Spinal cord (tissue), 10 donors: Measurements from ENCODE around the gene PPP6R3. TPM values are rescaled to one million over a fixed set of nuclear protein-coding genes. Genes with fewer than 3 reads are reported as not detected.

Experiments used
- DNase-seq, 6 donors: peaks; one replicate each; pipeline versions ENCODE4 v3.0.0 to v3.0.0-alpha.2; 2013 to 2015; ENCODE audit warnings: low spot score in 6 of 6, low read depth in 4 of 6
- H3K27ac ChIP-seq: one replicate; pipeline ENCODE4 v1.5.1; 2013; ENCODE audit warnings: low read depth, low read length, control low read depth
- H3K27me3 ChIP-seq: one replicate; pipeline ENCODE4 v1.6.1; 2013; ENCODE audit warnings: low read length; ENCODE audit not compliant: control insufficient read depth, insufficient read depth
- H3K36me3 ChIP-seq: one replicate; pipeline ENCODE4 v1.6.1; 2013; ENCODE audit warnings: low read length; ENCODE audit not compliant: control insufficient read depth, insufficient read depth
- H3K4me1 ChIP-seq: one replicate; pipeline ENCODE4 v1.6.1; 2013; ENCODE audit warnings: low read length; ENCODE audit not compliant: control insufficient read depth, insufficient read depth
- H3K4me3 ChIP-seq: one replicate; pipeline ENCODE4 v1.5.1; 2013; ENCODE audit warnings: low read depth, low read length, control low read depth
- H3K9me3 ChIP-seq: one replicate; pipeline ENCODE4 v1.6.1; 2013; ENCODE audit warnings: low read length; ENCODE audit not compliant: control insufficient read depth, insufficient read depth
- WGBS: methylation state at CpG from one replicate; pipeline ENCODE4 v1.1.5; 2013; ENCODE audit warnings: missing lambda C conversion rate; ENCODE audit not compliant: insufficient coverage; 5-methylcytosine and 5-hydroxymethylcytosine counted together
- polyA plus RNA-seq, 2 donors: library from polyadenylated mRNA; unstranded; fragments of 120-200 nt; gene quantifications; one replicate each; pipeline ENCODE4 v1.2.1, GENCODE V29; 2013; ENCODE audit not compliant: insufficient read length in 2 of 2
- total RNA-seq, 2 donors: library from RNA; depleted of rRNA in 1 of 2; stranded (reverse); fragments of 120-200 nt in 1 of 2; fragments of >200 nt in 1 of 2; gene quantifications; one replicate each; pipeline versions ENCODE4 v1.2.3 to v1.2.4, GENCODE V29; 2013 to 2014
- donor health status: healthy.

Gene PPP6R3
- total and polyA plus RNA-seq, 4 donors, result 62.4 to 154 (median 94.0) TPM

DNA sequence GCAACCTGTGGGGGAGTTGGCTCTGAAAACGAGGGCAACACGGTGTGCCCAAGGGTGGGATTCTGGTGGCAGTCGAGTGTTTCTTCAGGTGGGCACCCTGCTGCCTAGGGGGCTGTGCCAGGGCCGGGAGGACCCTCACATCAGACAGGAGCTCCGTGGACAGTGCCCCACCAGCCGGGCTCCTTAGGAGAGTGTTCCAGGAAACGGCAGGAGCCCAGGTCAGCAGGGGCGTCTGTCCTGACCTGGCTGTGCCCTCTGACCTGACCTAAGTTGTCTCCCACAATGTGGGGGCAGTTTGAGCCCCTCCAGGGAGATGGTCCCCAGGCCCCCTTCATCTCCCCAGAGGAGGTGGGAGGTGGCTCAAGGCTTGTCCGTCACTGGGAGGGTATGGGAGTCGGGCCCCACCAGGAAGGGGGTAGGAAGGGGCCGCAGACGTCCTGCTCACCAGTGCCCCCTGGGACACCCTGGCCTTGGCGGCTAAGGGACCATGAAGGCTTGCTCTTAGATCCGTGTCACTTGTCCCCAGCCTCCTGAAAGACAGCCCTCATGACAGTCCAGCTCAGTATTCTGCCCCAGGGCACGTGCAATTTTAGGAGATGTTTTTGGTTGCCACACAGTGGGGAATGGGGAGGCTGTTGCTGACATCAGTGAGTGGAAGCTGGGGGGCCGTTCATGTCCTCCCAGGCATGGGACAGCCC lies 191.6 kb downstream of the PPP6R3 start:
- peaks cover 2% of the 10 kb centered on the region for H3K36me3 ChIP-seq
- H3K4me1 ChIP-seq, result peaks cover 8% of the 10 kb centered on the region
- no peak overlapping the region for H3K4me3 ChIP-seq
- H3K27ac ChIP-seq, result no peak overlapping the region
- H3K27me3 ChIP-seq, result peaks cover 3% of the 10 kb centered on the region
- peaks cover 5% of the 10 kb centered on the region for H3K9me3 ChIP-seq
- 61% methylated on average over 16 of the region's 16 CpGs for WGBS
- no peak for DNase-seq

DNA sequence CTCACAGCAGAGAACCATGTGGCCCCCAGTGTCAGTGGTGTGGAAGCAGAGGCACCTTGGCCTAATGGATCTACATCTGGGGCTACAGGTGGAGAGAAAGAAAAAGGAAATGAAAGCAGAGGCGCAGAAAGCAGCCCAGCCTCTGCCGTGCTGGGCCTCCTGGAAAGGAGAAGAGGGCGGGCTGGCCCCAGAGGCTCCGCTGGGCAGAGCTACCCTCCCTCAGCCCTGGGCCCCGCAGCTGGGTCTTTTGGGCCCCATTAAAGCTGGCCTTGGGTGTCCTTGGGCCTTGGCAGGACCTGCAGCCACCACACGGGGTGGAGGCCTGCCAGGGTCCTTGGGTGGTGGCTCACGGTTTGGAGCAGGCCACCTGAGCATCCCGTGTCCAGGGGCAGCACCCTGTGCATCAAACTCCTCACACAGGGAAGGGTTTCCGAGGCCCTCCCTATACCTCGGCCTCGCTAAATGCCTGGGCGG lies 192.2 kb downstream of the PPP6R3 start:
- H3K4me3 ChIP-seq, result no peak overlapping the region
- WGBS, result 82% methylated on average over 11 of the region's 12 CpGs
- H3K4me1 ChIP-seq, result peaks cover 8% of the 10 kb centered on the region
- peaks cover 5% of the 10 kb centered on the region for H3K9me3 ChIP-seq
- no peak overlapping the region for H3K27ac ChIP-seq
- H3K36me3 ChIP-seq, result peaks cover 2% of the 10 kb centered on the region
- H3K27me3 ChIP-seq, result peaks cover 3% of the 10 kb centered on the region
- DNase-seq, result no peak

DNA sequence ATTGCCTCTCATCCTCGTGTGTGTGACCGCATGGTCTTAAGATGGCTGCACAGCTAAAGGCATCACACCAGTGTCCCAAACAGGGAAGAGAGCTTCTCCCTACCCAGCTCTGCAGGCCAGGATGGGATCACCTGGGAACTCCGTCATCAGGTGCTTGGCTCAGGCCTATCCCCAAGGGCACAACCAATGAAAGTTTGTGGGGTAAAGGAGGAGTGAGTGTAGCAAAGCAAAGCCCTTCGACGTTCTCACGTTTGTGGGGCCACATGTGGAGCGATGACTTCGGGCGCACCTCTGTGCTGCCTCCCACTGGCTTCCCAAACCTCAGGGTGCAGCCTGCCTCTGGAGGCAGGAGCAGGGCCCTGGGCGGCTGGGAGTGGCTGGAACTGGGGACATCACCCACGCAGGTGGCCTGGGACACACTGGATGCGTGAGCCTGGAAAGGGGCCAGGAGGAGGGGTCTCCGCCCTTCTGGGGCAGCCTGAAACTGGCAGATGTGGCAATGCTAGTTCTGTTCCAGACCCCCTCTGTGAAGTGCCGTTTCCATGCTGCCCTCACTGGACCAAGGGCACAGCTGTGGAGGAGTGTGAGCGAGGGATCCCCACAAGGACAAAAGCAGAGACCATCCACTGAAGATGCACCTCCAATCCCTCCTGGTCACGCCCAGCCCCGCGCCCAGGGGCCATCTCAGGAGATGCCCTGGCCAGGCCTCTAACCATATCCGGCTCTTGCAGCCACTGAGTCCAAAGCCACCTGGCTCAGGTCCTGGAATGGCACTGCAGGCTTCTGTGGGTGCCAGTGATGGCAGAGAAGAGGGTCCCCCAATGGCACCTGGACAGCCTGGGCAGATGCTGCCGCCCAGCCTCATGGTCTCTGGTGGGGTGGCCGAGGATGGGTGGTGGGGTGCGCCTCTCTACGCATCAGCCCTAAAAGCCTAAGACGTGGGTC lies 193.2 kb downstream of the PPP6R3 start:
- H3K27me3 ChIP-seq, result peaks cover 3% of the 10 kb centered on the region
- H3K27ac ChIP-seq, result no peak overlapping the region
- WGBS, result 80% methylated on average over 21 of the region's 24 CpGs
- H3K9me3 ChIP-seq, result peaks cover 5% of the 10 kb centered on the region
- peaks cover 2% of the 10 kb centered on the region for H3K36me3 ChIP-seq
- peaks cover 10% of the 10 kb centered on the region for H3K4me1 ChIP-seq
- DNase-seq, result no peak
- no peak overlapping the region for H3K4me3 ChIP-seq

DNA sequence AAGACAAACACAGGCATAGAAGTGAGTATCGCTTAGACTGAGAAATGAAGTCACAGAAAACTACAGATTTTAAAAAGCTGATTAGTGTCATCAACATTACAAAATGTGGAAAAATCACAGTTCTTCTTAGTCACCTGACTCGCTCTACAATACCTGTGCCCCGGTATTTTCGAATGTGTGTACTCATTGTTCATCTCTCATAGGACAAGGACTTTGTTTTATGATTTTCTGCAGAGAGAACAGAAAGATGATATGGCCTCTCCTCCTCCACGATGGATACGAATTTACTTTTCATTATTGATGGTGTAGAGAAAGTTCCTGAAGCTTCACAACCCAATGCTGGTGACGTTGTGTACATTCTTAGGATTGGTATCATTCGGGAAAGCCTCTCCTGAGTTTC lies 194.4 kb downstream of the PPP6R3 start:
- Histone ChIP-seq H3K4me3 (no peak overlapping the region), H3K27ac (no peak overlapping the region), H3K27me3 (no peaks in the 10 kb centered on the region), H3K9me3 (peaks cover 5% of the 10 kb centered on the region), H3K36me3 (no peaks in the 10 kb centered on the region), H3K4me1 (peaks cover 18% of the 10 kb centered on the region)
- DNase-seq, result no peak
- WGBS, result 94% methylated on average over 4 of the region's 8 CpGs

DNA sequence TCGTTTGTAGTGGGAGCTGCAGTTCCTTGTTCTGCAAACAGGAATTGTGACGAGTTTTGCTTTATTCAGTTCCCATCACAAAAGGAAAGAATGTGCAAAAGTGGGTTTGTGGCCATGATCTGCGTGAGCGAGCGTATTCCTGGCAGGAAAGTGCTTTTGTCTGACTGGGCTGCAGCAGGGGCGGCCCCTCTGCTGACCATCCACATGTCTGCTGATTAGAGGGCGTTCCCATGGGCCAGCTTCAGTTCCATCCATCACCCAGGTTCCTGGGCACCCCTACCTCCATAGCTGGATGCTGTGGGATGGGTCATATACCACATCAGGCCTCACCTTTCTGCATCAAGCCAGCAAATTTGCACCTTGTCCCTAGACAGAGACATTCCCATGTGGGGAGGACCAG lies 194.9 kb downstream of the PPP6R3 start:
- no peak overlapping the region for H3K27ac ChIP-seq
- H3K9me3 ChIP-seq, result peaks cover 5% of the 10 kb centered on the region
- no peak for DNase-seq
- no peaks in the 10 kb centered on the region for H3K27me3 ChIP-seq
- 77% methylated on average over 7 of the region's 7 CpGs for WGBS
- peaks cover 14% of the 10 kb centered on the region for H3K4me1 ChIP-seq
- no peak overlapping the region for H3K4me3 ChIP-seq
- H3K36me3 ChIP-seq, result no peaks in the 10 kb centered on the region

DNA sequence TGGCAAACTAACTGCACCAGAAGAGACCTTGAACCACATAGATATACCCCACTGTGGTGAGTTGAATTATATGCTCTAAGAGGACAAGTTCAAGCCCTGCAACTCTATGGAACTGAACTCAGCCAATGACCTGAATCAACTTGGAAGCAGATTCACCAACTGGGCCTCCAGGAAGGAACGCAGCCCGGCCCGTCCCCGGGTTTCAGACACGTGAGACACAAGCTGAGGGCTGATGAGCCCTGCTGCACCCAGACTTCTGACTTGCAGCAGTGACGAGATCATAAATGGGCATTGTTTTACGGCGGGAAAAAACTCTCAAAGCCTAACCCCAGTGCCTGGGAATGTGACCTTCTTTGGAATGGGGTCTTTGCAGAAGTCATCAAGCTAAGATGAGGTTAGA lies 195.3 kb downstream of the PPP6R3 start:
- Histone ChIP-seq H3K27me3 (no peaks in the 10 kb centered on the region), H3K4me3 (no peak overlapping the region), H3K36me3 (no peaks in the 10 kb centered on the region), H3K4me1 (peaks cover 14% of the 10 kb centered on the region), H3K27ac (no peak overlapping the region), H3K9me3 (peaks cover 5% of the 10 kb centered on the region)
- WGBS, result 79% methylated on average over 6 of the region's 8 CpGs
- DNase-seq, result no peak

DNA sequence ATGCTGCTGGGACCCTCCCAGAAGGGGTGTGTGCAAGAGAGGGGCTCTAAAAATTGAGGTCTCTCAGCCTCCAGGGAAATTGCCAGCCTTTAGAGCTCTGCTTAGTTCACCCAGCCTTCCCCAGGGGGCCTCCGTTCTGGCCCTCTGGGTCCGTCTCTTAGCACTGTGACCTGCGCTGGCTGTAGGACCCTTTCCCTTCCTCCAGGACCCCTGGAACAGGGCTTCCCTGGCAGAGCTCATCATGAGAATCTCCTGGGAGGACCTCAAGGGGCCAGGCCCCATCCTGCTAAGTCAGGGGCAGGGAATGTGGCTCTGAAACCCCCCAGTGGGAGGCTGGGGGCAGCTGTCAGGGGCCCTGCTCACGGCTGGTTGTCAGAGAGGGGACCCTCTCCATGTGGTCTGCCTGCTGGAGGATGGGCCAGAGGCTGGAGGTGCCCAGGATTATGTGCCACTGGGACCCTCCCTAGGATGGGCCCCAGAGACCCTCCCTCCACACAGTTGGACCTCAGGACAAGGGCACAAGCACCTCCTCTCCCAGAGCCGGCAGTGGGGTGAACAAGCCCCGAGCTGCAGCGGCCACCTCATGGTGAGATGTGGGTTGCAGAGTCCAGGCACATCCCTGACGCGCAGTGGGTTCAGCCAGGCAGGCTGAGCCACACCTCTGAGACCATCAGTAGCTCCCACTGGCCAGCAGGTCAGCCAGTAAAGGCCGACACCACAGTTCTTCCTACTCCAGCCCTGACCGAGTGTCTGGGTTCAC lies 196.6 kb downstream of the PPP6R3 start:
- WGBS, result 85% methylated on average over 11 of the region's 11 CpGs
- H3K27ac ChIP-seq, result no peak overlapping the region
- H3K36me3 ChIP-seq, result no peaks in the 10 kb centered on the region
- H3K4me3 ChIP-seq, result no peak overlapping the region
- H3K4me1 ChIP-seq, result peaks cover 19% of the 10 kb centered on the region
- H3K27me3 ChIP-seq, result no peaks in the 10 kb centered on the region
- no peak for DNase-seq
- H3K9me3 ChIP-seq, result peaks cover 5% of the 10 kb centered on the region

DNA sequence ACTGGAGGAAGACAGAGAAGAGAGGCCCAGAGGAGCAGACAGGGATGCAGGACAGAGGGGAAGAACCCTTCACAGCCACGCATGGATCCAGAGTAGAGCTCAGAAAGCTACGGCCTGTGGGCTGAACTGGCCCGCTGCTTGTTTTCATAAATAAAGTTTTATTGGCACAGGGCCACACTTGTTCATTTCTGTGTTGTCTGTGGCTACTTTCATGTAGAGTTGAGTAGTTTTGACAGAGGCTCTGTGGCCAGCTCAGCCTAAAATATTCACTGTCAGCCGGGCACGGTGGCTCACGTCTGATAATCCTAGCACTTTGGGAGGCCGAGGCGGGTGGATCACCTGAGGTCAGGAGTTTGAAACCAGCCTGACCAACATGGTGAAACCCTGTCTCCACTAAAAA lies 197.5 kb downstream of the PPP6R3 start:
- 100% methylated on average over 3 of the region's 8 CpGs for WGBS
- H3K4me3 ChIP-seq, result no peak overlapping the region
- peaks cover 5% of the 10 kb centered on the region for H3K9me3 ChIP-seq
- DNase-seq, result no peak
- peaks cover 19% of the 10 kb centered on the region for H3K4me1 ChIP-seq
- no peaks in the 10 kb centered on the region for H3K27me3 ChIP-seq
- H3K27ac ChIP-seq, result no peak overlapping the region
- no peaks in the 10 kb centered on the region for H3K36me3 ChIP-seq

DNA sequence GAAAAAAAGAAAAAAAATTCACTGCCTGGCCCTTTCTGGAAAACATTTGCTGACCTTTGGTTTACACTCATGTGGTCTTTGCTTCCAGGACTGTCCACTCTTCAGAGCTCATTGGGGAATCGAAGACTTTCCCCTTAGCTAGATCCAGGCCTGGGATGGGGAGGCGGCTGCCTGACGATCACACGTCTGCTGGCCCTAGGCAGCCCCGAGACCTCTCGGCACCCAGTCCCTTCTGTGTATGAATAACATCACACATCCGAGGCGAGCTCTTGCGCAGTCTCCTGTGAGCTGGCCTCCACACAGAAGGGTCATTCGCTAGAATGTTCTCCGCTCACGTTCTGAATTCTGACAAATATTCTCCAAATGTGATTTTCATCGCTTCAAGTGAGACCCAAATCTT lies 198.1 kb downstream of the PPP6R3 start:
- Histone ChIP-seq H3K27ac (peak overlapping the region; percentile 4), H3K4me1 (peaks cover 19% of the 10 kb centered on the region), H3K4me3 (no peak overlapping the region), H3K9me3 (peaks cover 5% of the 10 kb centered on the region), H3K36me3 (no peaks in the 10 kb centered on the region), H3K27me3 (no peaks in the 10 kb centered on the region)
- peak in 1 of 6 donors; percentile 29 for DNase-seq
- 57% methylated on average over 12 of the region's 13 CpGs for WGBS
